ENCODE measurements around the gene KHDRBS1.

DNA sequence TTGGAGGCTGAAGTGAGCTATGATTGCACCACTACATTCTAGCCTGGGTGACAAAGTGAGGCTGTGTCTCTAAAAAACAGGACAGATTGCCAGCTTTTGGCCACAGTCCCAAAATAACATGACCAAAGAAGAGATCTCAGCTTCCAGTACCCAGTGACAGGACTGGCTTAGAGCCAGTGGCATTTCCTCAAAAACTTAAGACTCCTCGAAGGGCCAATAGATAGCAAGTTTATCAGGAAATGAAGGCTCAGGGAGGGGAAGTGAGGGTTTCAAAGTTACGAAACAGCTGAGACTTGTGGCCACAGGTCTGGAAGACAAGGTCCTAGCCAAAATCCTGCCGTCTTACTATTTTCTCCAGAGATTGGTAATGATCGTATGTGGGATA, 52.8 kb downstream of the KHDRBS1 start:
- TF ChIP-seq, protein P1, sequence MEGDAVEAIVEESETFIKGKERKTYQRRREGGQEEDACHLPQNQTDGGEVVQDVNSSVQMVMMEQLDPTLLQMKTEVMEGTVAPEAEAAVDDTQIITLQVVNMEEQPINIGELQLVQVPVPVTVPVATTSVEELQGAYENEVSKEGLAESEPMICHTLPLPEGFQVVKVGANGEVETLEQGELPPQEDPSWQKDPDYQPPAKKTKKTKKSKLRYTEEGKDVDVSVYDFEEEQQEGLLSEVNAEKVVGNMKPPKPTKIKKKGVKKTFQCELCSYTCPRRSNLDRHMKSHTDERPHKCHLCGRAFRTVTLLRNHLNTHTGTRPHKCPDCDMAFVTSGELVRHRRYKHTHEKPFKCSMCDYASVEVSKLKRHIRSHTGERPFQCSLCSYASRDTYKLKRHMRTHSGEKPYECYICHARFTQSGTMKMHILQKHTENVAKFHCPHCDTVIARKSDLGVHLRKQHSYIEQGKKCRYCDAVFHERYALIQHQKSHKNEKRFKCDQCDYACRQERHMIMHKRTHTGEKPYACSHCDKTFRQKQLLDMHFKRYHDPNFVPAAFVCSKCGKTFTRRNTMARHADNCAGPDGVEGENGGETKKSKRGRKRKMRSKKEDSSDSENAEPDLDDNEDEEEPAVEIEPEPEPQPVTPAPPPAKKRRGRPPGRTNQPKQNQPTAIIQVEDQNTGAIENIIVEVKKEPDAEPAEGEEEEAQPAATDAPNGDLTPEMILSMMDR (IDR thresholded peaks at IDR 0.05; ENCODE audit: low read depth, low read length, poor library complexity, severe bottlenecking): no peak
- TF ChIP-seq EZH2phosphoT487 (IDR thresholded peaks at IDR 0.05; ENCODE audit: borderline replicate concordance, low read length): no peak
